ENCODE data around the gene PHLDA1.

DNA sequence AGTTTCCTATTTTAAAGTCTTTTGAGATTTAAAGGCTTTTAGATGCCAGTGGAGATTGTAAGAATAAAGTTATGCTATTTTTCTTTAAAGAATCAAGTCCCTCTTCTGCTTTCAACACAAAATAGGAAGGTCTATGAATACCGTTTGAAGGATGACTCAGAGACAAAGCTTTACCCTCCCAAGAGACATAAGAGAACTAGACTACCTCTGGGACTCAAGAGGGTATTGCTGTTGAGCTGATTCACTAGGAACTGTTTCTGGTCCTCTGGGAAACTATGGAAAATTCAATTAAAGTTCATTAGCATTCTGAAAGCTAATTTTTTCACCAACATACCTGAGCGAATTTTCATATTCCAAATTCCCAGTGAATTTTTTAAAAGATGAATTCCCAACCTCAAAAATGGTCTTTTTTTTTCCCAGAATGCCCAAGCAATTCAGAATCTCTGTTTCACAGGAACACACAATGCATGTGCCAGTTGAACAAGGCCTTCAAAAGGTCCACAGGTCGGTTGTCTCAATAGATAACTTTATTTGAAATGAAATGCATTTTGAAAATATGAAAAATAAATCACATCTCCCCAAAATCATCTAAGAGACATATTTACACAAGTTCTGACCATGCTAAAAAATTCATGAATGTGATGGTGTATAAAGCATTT is 6.5 kb downstream of the PHLDA1 start:
- TF ChIP-seq ELK1 (IDR thresholded peaks at IDR 0.05; ENCODE audit: borderline replicate concordance, low read depth, low read length) (no peak), CTCF (conservative IDR thresholded peaks at IDR 0.05; ENCODE audit: low read depth, low read length) (no peak), MAFK (IDR thresholded peaks at IDR 0.05; ENCODE audit: low read depth, low read length) (no peak)
